ENCODE data around the gene CARMIL1.

The CARMIL1 gene

DNA sequence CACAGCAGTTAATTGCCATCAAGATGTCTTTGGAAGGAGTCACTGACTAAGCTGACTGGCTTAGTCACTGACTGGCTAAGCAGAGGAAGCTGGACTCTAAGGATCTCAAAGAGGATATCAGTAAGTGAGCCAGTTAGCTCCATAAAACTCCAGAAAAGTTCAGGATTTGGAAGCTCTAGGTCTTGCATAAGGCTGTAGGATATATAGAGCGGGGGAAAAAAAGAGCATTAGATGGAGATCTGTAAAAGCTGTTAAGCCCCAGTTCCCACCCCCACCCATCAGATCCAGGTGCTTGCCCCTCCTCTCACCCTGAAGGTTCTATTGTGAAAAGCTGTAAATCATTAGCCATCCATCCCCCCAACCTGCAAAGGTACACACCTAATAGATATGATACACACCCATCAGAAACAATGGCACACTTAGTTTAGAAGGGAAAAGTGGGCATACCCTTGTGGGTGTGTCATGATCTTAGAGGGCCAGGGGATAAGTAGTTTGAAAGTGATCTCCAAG, 32.2 kb downstream of the CARMIL1 start:
- DNase-seq: no peak

DNA sequence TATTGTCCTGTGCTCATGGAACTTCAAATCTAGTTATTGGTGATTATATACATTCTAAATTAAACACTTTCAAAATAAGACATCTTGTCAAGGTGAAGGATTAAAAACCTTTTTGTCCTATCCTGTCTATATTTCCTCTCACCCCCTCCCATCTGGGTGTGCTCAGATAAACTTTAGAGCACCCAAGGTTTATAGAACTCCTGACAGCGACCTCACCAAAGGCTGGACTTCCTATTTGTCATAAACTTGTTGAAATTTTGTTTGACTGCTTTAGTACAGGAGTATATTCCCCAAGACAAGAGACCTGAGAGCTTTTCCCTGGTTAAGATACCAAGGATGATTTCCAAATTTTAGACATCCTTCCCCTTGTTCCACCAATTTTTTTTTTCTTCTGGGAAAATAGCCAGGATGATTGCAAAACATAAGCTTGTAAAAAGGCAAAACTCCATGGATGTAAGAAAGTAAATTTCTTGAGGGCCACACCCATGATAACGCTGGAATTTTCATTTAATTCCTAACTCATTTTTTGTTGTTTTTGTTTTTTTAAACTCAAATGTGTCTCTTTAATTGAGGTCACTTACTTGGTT, 33.0 kb downstream of the CARMIL1 start:
- DNase-seq: no peak

DNA sequence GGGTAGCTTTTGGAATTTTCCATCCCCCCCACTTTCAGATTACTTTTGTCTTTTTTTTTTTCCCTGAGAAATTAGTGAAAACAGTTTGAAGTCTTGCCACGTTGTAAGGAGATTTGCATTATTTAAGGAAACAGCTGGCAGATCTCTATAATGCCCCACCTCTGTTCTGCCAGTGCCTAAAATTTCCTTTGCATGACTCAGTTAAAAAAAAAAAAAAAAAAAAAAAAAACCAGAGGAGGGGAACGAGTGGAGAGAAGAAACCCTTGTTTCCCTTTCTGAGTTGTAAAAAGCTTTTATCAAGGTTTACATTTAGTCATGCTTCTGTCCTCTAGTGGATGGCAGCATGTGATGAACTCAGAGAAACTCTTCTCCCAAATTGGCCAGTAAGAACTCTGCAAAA, 33.5 kb downstream of the CARMIL1 start:
- DNase-seq: no peak

DNA sequence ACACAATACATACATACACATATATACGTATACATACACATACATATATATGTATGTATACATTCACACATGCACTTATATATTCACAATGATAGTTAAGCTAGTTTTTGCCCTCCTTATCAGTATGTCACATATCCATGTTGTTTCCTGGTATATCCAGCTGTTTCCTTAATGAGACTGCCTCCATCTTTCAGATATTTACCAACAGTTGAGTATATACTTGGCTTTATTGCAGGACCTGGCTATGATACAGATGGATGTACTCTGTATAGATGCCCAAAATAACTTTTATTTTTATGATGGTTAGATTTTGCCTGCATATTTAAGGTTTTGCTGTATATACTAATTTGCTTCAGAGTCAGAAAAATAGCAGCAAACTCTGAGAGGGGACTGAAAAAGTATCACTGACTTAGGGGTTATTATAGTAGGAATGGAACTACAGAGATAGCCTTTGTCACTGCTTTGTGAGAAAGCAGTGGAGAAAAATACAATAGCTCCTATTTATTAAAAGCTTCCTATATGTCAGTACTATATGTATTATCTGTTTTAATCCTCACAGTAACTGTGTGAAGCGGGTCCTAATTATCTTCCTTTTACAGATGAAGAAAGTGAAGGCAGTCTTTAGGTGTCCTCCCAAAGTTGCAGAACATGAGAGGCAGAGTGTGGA, 35.5 kb downstream of the CARMIL1 start:
- DNase-seq: no peak

DNA sequence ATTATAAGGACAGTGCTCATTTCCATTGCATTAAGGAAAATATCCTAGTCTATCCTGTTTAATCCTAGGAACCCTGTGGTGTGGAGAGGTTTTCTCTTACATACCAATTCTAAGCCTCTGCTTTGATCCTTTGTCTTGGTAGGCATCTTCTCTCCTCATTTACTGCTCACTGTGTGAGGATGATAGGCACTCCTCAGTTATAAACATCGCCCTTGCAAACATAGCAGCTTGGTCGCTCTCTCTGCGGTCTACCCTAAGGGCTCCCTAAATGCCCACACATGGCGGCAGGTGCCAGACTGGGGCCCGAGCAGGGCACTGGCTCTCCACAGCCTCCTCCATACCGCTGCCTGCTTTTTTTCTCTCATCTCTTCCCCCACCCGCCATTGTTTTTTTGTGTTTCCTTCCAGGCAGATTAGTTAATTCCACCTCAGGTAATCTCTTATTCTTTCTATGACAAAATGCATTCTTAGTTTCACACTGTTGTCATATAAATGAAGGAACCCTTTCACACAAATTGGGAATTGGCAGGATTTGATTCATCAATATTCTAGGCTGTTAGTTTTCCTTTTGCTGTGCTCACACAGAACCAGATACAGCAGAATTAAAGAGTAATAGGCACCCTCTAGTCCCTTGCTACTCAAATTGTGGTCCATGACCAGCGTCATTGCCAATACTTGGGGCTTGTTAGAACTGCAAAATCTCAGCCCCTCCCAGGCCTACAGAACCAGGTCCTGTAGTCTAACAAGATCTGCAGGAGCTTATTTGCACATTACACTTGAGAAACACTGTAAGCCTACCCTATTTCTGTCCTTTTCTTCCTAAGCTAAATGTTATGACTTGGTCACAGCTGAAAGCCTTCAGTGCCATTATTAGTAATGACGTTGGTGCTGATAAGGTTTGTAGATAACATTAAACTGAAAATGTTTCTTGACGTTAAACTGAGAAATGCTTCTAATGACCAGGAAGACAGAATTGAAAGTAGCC, 36.3 kb downstream of the CARMIL1 start:
- no peak for DNase-seq

DNA sequence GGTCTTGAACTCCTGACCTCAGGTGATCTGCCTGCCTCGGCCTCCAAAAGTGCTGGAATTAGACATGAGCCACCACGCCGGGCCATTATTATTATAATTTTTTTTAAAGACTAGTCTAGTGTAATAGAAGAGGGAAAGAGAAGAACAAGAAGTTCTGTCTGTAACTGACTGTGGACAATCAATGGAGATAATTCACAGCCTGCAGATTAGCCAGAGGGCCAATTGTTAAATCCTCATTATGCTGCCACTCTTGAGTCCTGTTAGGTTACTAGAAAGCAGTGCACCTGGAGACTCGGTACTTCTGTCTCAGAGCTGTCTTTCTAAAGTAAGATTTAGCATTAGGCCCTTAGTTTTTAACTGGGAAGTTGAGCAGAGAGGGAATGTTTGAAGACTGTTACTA, 37.5 kb downstream of the CARMIL1 start:
- no peak for DNase-seq

DNA sequence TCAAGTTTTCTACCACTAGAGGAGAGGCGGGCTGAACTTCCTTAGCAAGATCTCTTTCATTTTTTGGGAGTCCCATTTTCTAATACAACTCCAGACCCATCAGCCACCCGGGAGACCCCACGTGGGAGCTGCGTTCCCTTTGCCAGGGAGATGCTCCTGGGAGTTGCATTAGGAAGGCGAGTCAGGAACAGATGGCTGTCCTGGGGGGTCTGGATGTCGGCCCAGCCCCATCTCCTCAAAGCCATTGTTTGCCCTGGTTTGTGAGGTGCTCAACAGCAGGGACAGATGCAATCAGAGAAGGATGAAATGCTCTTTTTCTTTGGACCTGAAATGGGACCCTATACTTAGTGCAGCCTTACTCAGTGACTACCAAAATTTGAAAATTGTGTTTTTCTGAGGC, 39.4 kb downstream of the CARMIL1 start:
- DNase-seq: no peak

DNA sequence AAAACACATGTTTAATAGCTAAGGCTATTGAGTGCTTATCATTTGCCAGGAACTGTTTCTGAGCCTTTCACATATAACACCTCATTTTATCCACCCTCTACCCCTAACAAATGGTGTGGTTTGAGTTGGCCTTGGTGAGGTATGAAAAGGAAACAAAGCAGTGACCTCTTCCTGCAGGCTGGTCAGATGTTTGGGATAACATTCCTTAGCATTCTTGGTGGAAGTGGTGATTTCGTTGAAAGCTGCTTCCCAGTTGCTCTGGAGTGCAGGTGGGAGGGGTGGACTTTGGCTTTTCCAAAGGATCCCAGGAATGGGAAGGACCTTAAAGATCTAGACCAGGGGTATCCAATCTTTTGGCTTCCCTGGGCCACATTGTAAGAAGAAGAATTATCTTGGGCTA, 41.3 kb downstream of the CARMIL1 start:
- DNase-seq: no peak

DNA sequence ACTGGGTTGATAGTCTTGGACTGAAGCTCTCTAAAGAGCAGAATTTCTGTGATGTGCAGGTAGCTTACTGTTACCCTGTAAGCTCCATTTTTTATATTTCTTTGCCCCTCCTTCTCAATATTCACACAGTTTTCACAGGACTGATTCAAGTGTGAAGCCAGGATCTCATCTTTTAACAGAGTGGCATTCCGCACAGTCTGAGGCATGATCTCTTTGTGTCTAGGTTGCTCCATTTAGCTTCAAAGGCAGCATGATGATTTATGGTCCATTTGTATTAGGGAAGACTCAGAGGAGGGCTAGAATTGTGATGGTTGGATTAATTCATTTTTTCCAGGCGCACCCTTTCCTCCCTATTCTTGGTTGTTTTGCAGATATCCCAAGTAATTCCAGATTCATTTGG, 43.5 kb downstream of the CARMIL1 start:
- DNase-seq: no peak

DNA sequence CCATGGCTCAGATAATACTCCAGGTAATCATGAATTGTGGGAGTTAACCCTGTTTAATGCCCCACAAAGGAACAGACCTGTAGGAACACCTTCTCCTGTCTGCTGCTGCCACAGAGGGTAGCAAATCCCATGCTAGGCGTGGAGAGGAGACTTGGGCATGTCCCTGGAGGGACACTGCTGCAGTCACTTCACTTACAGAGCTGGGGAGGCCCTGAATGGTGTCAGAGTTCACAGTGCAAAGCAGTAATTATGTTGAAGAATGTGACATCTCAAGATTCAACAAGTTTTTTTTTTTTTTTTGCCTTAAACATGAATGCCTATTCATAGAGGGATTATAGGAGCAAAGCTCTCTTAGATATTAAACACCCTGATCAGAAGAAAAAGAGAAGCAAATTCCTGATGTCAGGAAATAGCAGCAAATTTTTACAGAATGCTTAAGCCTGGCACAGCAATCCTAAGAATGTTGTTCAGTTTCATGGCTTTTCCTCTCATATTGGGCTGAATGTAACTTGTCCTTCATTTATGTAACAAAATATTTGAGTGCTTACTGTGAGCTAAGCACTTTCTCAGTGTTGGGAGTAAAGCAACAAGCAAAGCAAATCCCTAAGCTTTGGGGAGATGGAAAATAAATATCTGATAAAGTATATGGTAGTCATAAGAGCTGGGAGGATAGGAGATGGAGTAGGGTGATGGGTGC, 45.0 kb downstream of the CARMIL1 start:
- no peak for DNase-seq

DNA sequence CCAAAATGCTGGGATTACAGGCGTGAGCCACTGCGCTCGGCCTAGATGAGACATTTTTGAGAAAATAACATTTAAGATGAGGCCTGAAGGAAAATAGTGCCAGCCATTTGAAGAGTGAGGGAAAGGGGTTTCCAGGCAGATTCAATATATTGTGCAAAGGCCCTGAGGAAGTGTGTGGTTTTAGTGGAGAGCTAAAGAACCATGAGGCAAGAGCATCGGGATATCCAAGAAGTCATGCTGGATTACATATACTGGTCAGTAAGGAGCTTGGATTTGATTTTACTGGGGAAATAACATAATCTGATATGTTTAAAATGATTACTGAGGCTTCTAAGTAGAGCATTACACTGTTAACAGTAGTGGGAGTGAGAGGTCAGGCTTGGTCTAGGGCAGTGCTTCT, 47.0 kb downstream of the CARMIL1 start:
- DNase-seq: no peak

DNA sequence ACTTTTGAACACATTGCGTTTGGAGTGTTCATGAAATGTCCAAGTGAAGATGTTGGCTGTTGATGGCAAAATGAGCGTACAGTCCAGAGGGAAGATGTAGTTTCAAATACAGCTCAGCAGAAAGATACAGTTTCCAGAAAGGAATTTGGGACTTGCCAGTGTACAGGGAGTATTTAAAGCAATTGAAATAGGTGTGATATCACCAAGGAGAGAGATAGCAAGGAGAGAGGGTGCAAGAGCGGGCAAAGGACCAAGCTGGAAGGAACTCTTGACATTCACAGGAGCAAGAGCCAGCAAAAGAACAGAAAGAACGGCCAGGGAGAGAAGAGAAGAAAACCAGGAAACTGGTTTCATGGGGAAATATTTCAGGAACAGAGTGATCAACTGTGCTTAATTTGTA, 47.8 kb downstream of the CARMIL1 start:
- DNase-seq: no peak

DNA sequence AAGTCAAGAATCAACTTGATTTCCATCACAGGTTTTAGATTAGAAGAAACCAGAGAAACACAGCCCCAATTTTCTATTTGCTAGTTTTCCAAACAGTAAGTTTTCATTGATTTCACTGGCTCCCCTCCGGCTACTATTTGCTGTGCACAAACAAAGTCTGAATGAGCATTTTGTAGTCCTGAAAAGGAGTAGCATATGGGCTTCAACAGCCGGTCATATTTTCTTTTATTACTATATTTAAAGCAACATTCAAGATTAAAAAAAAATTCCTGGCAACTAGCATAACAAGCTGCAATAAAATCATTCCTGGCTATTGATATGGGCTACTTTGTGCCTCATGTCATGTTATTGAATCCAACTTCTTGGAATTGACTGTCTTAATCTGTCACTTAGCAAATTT, 48.3 kb downstream of the CARMIL1 start:
- no peak for DNase-seq

DNA sequence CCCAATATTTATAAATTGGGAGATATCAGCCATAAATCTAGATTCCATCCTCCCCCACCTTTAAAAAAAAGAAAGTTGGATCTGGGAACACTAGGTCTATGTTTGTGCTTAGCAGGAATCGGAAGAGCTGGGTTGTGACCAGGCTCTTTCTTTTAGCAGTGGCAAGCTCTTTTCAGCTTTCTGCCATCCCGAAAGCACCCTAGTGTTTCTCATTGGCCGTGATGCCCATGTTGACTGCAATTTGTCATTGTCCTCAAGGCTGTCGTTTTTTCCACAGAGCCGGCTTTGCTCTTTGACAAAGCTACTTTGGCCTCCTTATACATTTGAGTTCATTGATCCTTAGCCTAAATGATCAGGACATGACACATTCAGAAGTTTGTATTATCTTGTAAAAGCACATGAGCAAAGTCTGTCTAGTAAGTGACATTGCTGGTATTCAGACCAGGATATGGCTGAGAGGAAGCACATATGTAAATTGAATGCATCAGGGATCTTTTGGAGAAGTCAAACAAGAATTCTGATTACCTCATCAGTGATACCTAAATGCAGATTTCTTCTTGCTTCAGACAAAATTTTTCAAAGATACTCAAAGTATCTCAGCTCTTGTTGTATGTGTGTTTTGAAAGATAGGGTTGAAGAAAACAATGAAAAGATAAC, 50.1 kb downstream of the CARMIL1 start:
- DNase-seq: no peak

DNA sequence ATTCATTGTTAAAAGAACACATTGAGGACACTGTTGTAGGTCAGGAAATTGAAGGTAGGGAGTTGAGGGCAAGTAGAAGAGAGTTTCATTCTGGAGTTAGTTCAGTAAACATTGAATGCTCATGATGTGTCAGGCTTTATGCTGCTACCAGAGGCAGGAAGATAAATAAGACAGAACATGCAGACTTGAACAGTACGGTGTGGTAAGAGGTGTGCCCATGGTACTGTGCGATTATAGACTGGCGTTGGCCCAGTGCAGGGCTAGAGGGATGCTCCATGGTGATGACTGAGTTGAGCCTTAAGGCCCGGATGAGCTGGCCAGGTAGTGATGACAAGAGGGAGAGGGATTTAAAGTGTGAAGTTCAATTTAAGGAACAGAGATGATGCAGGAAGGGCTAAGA, 50.8 kb downstream of the CARMIL1 start:
- no peak for DNase-seq

DNA sequence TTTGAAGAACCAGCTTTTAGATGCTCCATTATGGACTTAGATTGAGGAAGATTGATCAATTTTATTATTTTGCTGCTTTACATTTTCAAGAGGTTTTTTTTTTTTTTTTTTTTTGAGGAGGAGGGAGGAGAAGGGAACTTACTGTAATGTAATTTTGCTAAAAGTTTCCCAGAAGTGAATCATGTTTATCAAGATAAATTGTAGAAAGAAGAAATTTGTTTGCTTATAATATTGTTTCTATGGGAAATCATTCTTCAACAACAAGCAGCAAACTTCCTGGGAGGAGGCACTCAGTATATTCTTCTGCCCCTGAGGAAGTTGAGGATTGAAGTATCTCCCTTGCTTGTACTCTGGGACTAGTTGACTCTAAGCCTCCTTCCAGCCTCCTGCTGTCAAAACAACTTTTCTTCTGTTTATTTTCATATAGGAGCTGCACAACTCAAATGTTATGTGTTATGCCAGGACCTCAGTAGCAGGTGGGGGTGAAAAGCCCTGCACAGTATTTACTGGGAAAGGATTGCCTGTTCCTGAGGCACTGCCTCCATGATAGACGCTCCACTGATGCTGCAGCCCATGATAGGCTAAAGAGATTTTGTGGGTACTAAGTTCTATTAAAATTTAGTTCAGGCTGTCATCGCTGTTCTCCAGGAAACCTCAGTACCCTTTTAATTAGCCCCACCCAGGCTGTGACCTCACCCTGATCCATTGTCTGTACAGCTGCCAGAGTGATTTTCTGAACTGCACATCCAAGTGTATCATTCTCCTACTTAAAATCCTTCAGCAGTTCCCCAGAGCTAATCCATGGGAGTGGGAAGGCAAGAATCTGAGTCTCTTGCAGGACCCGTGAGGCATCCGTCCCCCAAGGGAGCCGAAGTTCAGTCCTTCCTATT, 51.9 kb downstream of the CARMIL1 start:
- no peak for DNase-seq

DNA sequence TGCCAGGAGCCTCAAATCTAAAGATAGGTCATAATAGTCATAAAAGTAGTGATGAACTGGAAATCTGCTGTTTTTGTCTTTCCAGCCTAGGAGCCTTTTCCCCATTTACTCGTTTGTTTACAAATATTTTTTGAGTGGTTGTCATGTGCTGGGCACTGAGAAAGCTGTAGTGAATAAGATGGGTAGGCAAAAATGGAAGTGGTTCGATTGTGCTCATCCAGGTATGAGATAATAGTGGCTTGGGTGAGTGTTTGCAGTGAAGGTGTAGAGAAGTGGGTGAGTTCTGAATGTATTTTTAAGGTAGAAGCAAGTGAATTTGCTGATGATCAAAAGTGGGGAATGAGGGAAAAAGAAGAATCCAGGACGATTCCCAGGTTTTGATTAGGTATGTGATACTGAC, 53.0 kb downstream of the CARMIL1 start:
- no peak for DNase-seq

DNA sequence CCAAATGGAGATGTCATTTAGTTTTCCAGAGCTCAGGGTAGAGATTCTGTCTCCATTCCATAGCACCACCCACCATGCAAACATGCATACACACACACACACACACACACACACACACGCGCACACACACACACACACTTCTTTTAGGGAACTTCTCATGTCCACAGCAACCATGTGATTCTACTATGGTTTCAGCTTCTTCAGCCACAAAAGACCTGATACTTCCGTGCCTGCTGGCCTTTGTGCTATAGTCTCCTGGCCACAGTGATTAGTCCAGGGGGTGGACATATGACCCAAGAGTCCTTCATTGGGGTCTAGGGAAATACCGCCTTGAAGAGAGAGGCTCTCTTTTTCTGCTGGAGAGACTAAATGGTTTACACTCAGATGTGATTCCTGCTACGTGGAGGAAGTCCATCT, 53.5 kb downstream of the CARMIL1 start:
- peak in 1 of 2 donors; percentile 15 for DNase-seq

DNA sequence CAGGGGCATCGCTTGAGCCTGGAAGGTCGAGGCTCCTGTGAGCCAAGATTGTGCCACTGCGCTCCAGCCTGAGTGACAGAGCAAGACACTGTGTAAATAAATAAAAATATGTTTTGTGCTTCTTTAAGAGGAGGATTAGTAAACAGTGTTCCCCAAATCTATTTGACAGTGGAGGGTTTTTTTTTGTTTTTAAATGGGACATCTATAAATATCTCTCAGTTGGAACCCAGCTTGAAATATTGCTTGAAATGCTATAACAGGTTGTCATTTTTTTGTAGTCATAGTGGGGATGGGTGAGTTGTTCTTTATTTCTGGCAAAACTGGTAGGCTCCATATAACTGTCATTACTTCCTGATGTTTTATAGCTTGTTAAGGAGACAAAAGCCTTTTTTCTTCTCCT, 54.3 kb downstream of the CARMIL1 start:
- no peak for DNase-seq

DNA sequence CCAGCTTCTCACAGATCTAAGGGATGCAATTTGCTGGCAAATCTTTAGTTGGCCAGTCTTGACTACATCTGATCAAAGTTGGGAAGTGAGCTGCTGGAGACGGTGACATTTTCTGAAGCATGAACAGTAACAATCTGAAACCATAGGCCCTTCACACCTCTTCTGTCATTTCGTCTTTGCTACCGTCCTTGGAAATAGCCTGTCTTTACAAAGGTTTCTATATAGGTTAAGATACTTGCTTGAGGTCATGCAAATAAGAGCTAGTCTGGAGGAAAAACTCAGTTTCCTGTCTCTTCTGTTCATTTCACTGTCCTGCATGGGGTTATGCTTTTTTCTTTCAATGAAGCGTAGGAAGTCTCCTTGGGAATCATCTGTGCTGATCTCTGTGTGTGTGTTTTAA, 55.6 kb downstream of the CARMIL1 start:
- DNase-seq: no peak

DNA sequence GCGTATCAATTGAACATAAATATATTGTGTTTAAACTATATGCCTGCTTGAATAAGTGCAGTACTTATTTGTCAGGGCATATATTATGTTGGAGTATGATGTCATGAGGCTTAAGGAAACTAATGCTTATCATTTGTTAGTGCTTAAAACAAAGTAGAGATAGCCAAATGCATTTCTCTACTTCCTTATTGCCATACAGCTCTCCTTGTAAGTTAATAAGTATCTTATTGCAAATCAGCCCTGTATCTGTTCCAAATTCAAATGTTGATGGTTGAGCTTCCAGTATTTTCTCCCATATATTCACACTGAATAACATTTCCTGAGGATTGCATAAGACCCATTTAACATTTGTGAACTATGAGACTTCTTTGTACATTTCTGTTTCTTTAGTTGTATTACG, 57.8 kb downstream of the CARMIL1 start:
- DNase-seq: no peak

All from CD4-positive, alpha-beta T cell treated with Interleukin-4 for 1 hour (primary cell).